PC-9 (cell line): ENCODE results near the gene GDF7.

Source experiments
- EZH2 ChIP-seq: fragments of 200-600 bp; sonication (generic); IDR thresholded peaks from 2 replicates; pipeline ENCODE4 v1.8.0; 2017; ENCODE audit warnings: antibody characterized with exemption, low read depth
- TF ChIP-seq, protein P1 (sequence below): fragments of 200-600 bp; sonication (generic); conservative IDR thresholded peaks from 2 replicates; pipeline ENCODE4 v1.6.1; 2017; ENCODE audit warnings: mixed run types, antibody characterized with exemption, mild to moderate bottlenecking, moderate library complexity

DNA sequence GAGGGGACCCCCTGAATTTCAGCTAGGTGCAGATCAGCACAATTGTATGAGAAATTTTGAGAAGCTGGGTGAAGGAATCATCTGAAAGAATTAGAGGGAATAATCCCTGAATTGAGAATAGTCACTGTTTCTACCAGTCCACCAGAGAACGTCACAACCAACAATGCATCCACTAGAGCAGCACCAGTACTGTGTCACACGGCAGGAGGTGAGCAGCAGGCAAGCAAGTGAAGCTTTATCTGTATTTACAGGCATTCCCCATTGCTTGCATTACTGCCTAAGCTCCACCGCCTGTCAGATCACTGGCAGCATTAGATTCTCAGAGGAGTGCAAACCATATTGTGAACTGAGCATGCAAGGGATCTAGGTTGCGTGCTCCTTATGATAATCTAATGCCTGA is 40.7 kb downstream of the GDF7 start:
- TF ChIP-seq, protein P1, sequence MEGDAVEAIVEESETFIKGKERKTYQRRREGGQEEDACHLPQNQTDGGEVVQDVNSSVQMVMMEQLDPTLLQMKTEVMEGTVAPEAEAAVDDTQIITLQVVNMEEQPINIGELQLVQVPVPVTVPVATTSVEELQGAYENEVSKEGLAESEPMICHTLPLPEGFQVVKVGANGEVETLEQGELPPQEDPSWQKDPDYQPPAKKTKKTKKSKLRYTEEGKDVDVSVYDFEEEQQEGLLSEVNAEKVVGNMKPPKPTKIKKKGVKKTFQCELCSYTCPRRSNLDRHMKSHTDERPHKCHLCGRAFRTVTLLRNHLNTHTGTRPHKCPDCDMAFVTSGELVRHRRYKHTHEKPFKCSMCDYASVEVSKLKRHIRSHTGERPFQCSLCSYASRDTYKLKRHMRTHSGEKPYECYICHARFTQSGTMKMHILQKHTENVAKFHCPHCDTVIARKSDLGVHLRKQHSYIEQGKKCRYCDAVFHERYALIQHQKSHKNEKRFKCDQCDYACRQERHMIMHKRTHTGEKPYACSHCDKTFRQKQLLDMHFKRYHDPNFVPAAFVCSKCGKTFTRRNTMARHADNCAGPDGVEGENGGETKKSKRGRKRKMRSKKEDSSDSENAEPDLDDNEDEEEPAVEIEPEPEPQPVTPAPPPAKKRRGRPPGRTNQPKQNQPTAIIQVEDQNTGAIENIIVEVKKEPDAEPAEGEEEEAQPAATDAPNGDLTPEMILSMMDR = no peak
- no peak for TF ChIP-seq EZH2
